Esophagus muscularis mucosa (tissue), 4 donors: ENCODE results near the gene TMEM269. TPM values are rescaled to one million over a fixed set of nuclear protein-coding genes. Genes with fewer than 3 reads are reported as not detected.

Experiments
- DNase-seq: peaks from one replicate; pipeline ENCODE4 v3.0.0-alpha.2; 2017; ENCODE audit errors: extremely low spot score
- H3K27ac ChIP-seq, 4 donors: fragments of 200-600 bp; sonication (generic); replicated peaks in 1 of 4; 1 replicate in 3 of 4; 2 replicates in 1 of 4; pipeline ENCODE4 v1.5.1; 2016 to 2019; ENCODE audit warnings: mild to moderate bottlenecking in 1 of 4
- H3K27me3 ChIP-seq, 4 donors: fragments of 200-600 bp; sonication (generic); one replicate each; pipeline versions ENCODE4 v1.5.1 to v1.6.0; 2016 to 2019
- H3K36me3 ChIP-seq, 4 donors: fragments of 200-600 bp; sonication (generic); one replicate each; pipeline ENCODE4 v1.5.1; 2016 to 2019
- H3K4me1 ChIP-seq, 4 donors: fragments of 200-600 bp; sonication (generic); one replicate each; pipeline ENCODE4 v1.5.1; 2016 to 2019
- H3K4me3 ChIP-seq, 4 donors: fragments of 200-600 bp; sonication (generic); 1 replicate in 2 of 4; 2 replicates in 2 of 4; pipeline ENCODE4 v1.5.1; 2016 to 2019; ENCODE audit warnings: mild to moderate bottlenecking in 4 of 4, moderate library complexity in 1 of 4
- H3K9me3 ChIP-seq, 4 donors: fragments of 200-600 bp; sonication (generic); 1 replicate in 3 of 4; 2 replicates in 1 of 4; pipeline ENCODE4 v1.5.1; 2016 to 2019
- CTCF ChIP-seq, 3 experiments: fragments of 200-600 bp in 2 of 3; fragments of 450-650 bp in 1 of 3; sonication (generic) in 2 of 3; IDR thresholded peaks; one replicate each; pipeline ENCODE4 v1.5.1; 2017 to 2019; ENCODE audit warnings: antibody characterized with exemption in 3 of 3, mild to moderate bottlenecking in 2 of 3, moderate library complexity in 1 of 3
- EP300 ChIP-seq: sonication (generic); formaldehyde crosslinking; IDR thresholded peaks from one replicate; pipeline ENCODE4 v1.6.1; 2017; ENCODE audit warnings: antibody characterized with exemption
- POLR2A ChIP-seq: fragments of 450-650 bp; IDR thresholded peaks from one replicate; pipeline ENCODE4 v1.6.1; 2017; ENCODE audit warnings: antibody characterized with exemption, moderate library complexity, mild to moderate bottlenecking, low read depth
- POLR2AphosphoS5 ChIP-seq, 2 donors: sonication (generic); formaldehyde crosslinking; IDR thresholded peaks; one replicate each; pipeline ENCODE4 v1.6.1; 2017; ENCODE audit warnings: antibody characterized with exemption in 2 of 2
- WGBS: methylation state at CpG from one replicate; pipeline ENCODE4 v1.1.5; 2018; 5-methylcytosine and 5-hydroxymethylcytosine counted together
- intact Hi-C: fragments of 100-400 bp; cut with DNase I; formaldehyde crosslinking; loops from one replicate; pipeline ENCODE4 v1.15.1; 2023
- total RNA-seq, 4 donors: library from RNA; depleted of rRNA; stranded (reverse); fragments of >200 nt; gene quantifications; one replicate each; pipeline versions ENCODE4 v1.1.0 to v1.2.1, GENCODE V29; 2016

TMEM269 gene
- total RNA-seq, 4 donors from 2014 or later, result 0.06 TPM; not detected in 3

DNA sequence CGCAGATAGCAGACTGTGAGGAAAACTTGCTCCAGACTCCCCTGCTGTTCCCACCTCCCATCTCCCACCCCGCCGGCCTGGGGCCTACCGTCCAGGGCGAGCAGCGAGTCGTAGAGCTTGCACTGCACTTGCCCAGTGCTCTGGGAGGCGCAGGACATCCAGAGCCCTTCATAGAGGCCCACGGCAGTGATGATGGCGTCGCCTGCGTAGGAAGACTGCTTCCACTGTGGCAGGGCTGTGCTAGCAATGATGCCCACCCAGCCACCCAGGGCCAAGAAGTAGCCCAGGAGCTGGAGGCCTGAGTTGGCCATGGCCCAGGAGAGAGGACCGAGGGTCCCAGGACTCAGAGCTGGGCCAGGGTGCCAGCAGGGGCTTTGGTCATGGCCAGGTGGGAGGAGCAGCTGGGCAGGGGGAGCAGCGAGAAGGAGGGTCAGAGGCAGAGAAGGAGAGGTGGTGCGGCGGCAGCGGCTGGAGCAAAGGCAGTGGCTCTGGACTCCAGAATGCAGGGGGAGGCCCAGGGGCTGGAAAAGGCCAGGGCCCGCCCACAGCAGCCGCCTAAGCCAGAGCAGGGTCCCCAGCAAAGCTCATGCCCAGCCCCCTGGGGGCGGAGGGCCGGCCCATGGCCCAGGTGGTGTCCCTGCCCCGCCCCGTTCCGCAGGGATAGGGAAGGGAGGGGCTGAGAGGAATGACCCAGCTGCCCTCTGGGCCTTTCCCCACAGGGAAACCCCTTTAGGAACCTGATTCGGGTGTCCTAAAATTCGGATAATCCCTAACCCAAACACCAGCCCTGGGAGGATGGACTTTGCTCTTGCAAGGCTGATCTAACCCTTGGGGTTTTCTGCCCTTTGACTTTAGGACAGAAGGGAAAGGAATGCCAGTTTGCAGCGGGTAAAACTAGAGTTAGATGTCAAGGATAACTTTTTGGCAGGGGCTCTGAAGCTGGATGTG, 44.8 kb upstream of the TMEM269 start, which contains the start of gene CLDN19:
TSS of gene CLDN19 (minus strand) at position 484 of the 948 bp plus-strand sequence. CDS start at position 311, 173 bp downstream.
- no peaks in the 10 kb centered on the region for H3K4me1 ChIP-seq
- H3K27ac ChIP-seq, result no peak within 1 kb of the TSS
- TF ChIP-seq CTCF (IDR thresholded peaks at IDR 0.05), result no peak
- no peak for TF ChIP-seq POLR2AphosphoS5 (IDR thresholded peaks at IDR 0.05)
- no peak for TF ChIP-seq POLR2A
- TF ChIP-seq EP300, result no peak
- DNase-seq, result no peak
- H3K4me3 ChIP-seq, result no peak within 1 kb of the TSS
- intact Hi-C loops, result no loop called here
- H3K27me3 ChIP-seq, result peaks cover 0 to 4% (median 0%) of the 10 kb centered on the region in 4 donors
- H3K9me3 ChIP-seq, result no peaks in the 10 kb centered on the region
- H3K36me3 ChIP-seq, result no peaks in the 10 kb centered on the region
- WGBS, result 74% methylated on average over 27 of the region's 27 CpGs

DNA sequence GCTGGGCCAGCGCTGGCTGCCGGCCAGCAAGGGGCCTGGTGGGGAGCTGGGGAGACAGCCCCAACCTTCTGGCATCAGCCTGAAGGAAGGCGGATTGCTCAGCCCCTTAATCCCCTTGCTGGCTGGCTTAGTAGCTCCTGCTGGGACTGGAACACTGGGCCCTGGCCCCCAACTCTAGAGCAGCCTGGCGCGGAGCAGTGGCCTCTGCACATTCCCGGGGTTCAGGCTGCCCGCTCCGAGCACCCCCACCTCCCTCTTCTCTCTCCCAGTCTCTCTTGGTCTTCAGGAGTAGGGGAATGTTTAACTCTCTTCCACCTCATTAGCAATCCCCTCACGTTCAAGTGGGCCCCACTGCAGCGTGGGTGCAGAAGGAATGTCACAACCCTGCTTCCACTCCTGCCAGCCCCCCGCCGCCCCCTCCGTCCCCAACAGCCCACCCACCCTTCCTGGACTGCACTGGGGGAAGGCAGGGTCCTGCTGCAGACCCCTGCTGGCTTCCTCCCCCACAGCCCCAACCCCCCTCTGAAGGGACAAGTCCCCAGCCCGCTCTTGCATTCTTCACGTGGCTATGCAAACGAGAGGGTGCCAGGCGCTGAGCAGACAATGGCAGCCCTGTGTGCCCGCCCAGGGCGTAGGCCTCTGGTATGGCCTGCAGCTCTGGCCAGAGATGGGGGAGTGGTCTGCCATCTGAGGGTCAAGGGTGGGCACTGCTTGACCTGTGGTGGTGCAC, 43.8 kb upstream of the TMEM269 start:
- Histone ChIP-seq H3K36me3 (peaks cover 0 to 5% (median 4%) of the 10 kb centered on the region in 4 donors), H3K27ac (no peak overlapping the region), H3K4me3 (no peak overlapping the region), H3K27me3 (no peaks in the 10 kb centered on the region), H3K9me3 (no peaks in the 10 kb centered on the region), H3K4me1 (no peaks in the 10 kb centered on the region)
- TF ChIP-seq POLR2A, result no peak
- no peak for TF ChIP-seq CTCF (IDR thresholded peaks at IDR 0.05)
- no peak for TF ChIP-seq POLR2AphosphoS5 (IDR thresholded peaks at IDR 0.05)
- TF ChIP-seq EP300, result no peak
- intact Hi-C loops, result no loop called here
- WGBS, result 68% methylated on average over 14 of the region's 19 CpGs
- no peak for DNase-seq

GRCh38 chr1:42741706-42742105, 43.1 kb upstream of the TMEM269 start:
- Histone ChIP-seq H3K36me3 (peaks cover 0 to 12% (median 11%) of the 10 kb centered on the region in 4 donors), H3K4me3 (no peak overlapping the region), H3K4me1 (no peaks in the 10 kb centered on the region), H3K27ac (no peak overlapping the region), H3K9me3 (no peaks in the 10 kb centered on the region), H3K27me3 (no peaks in the 10 kb centered on the region)
- no peak for TF ChIP-seq CTCF (IDR thresholded peaks at IDR 0.05)
- no peak for TF ChIP-seq EP300
- TF ChIP-seq POLR2AphosphoS5 (IDR thresholded peaks at IDR 0.05), result no peak
- no peak for TF ChIP-seq POLR2A
- DNase-seq, result no peak
- WGBS, result 92% methylated on average over 3 of the region's 4 CpGs
- intact Hi-C loops, result no loop called here

- Histone ChIP-seq H3K4me3 (no peak overlapping the region), H3K27ac (no peak overlapping the region), H3K27me3 (no peaks in the 10 kb centered on the region), H3K4me1 (no peaks in the 10 kb centered on the region), H3K9me3 (no peaks in the 10 kb centered on the region), H3K36me3 (peaks cover 0 to 16% (median 16%) of the 10 kb centered on the region in 4 donors)
- TF ChIP-seq EP300 (no peak), CTCF (IDR thresholded peaks at IDR 0.05) (no peak), POLR2AphosphoS5 (IDR thresholded peaks at IDR 0.05) (no peak), POLR2A (no peak)
- intact Hi-C loops, result no loop called here
- WGBS, result 87% methylated on average over 7 of the region's 8 CpGs
- DNase-seq, result no peak
Measured at GRCh38 chr1:42742141-42742540, 42.6 kb upstream of the TMEM269 start.
